SU-DHL-6 (cell line): ENCODE results near the gene TRIM5.

Source experiments
- H2AFZ ChIP-seq: fragments of 200-600 bp; sonication (generic); 2 replicates; pipeline ENCODE4 v1.6.1; 2014; ENCODE audit warnings: low read depth, mild to moderate bottlenecking, moderate library complexity, mixed read lengths, antibody characterized with exemption, low read length; ENCODE audit not compliant: severe bottlenecking
- H3F3A ChIP-seq: fragments of 200-600 bp; shearing (Covaris generic); 2 replicates; pipeline ENCODE4 v1.6.0; 2016; ENCODE audit warnings: antibody characterized with exemption, mild to moderate bottlenecking; ENCODE audit not compliant: insufficient read depth
- H3K27ac ChIP-seq: fragments of 200-600 bp; sonication (generic); 2 replicates; pipeline ENCODE4 v1.5.1; 2016; ENCODE audit warnings: low read depth, mild to moderate bottlenecking, low read length, moderate library complexity, mixed read lengths
- H3K27me3 ChIP-seq: fragments of 200-600 bp; sonication (generic), shearing (Covaris generic); 2 replicates; pipeline ENCODE4 v1.6.0; 2014; ENCODE audit warnings: mild to moderate bottlenecking, low read length
- H3K36me3 ChIP-seq: fragments of 200-600 bp; sonication (generic); 2 replicates; pipeline ENCODE4 v1.6.1; 2014; ENCODE audit warnings: mild to moderate bottlenecking, low read length, mixed read lengths
- H3K4me2 ChIP-seq: fragments of 300-600, 200-600 bp; shearing (Covaris generic), sonication (generic); 2 replicates; pipeline ENCODE4 v1.6.0; 2014; ENCODE audit warnings: low read length, low read depth, mild to moderate bottlenecking; ENCODE audit not compliant: poor library complexity, severe bottlenecking
- H3K4me3 ChIP-seq: fragments of 200-600 bp; sonication (generic); 2 replicates; pipeline ENCODE4 v1.5.1; 2014; ENCODE audit warnings: antibody characterized with exemption, low read length, mild to moderate bottlenecking, mixed read lengths; ENCODE audit not compliant: insufficient read depth, poor library complexity, severe bottlenecking
- H3K79me2 ChIP-seq: fragments of 200-600 bp; sonication (generic); 2 replicates; pipeline ENCODE4 v1.6.1; 2014; ENCODE audit warnings: mild to moderate bottlenecking, low read length, moderate library complexity; ENCODE audit not compliant: insufficient read depth
- H3K9ac ChIP-seq: fragments of 200-600 bp; sonication (generic); 2 replicates; pipeline ENCODE4 v1.7.0; 2014; ENCODE audit warnings: mild to moderate bottlenecking, low read length
- H3K9me2 ChIP-seq: fragments of 200-600 bp; sonication (generic); replicated peaks from 2 replicates; pipeline ENCODE4 v1.6.1; 2014; ENCODE audit warnings: low read length; ENCODE audit not compliant: insufficient read depth
- H3K9me3 ChIP-seq: fragments of 200-600 bp; sonication (generic); 2 replicates; pipeline ENCODE4 v1.6.1; 2014; ENCODE audit warnings: low read length, mixed read lengths; ENCODE audit not compliant: insufficient read depth
- H4K20me1 ChIP-seq: fragments of 200-600 bp; sonication (generic); 2 replicates; pipeline ENCODE4 v1.6.1; 2014; ENCODE audit warnings: low read depth, mild to moderate bottlenecking, antibody characterized with exemption, low read length, moderate library complexity, mixed read lengths
- CTCF ChIP-seq: fragments of 200-600 bp; sonication (generic); IDR thresholded peaks from one replicate; pipeline ENCODE4 v1.5.1; 2017; ENCODE audit warnings: antibody characterized with exemption, mild to moderate bottlenecking, low read length, moderate library complexity; ENCODE audit not compliant: insufficient read depth, poor library complexity, severe bottlenecking
- EZH2phosphoT487 ChIP-seq: fragments of 200-600 bp; sonication (generic), shearing (Covaris generic); conservative IDR thresholded peaks from 2 replicates; pipeline ENCODE4 v1.6.1; 2018; ENCODE audit warnings: mild to moderate bottlenecking, antibody characterized with exemption, low read length, moderate library complexity, mixed read lengths

Gene TRIM5

GRCh38 chr11:5626196-5626595 lies 58.7 kb downstream of the TRIM5 start:
- peak overlapping the region; percentile 83 for H3K4me2 ChIP-seq
- no peaks in the 10 kb centered on the region for H3K9me3 ChIP-seq
- no peaks in the 10 kb centered on the region for H3K9me2 ChIP-seq
- no peaks in the 10 kb centered on the region for H3F3A ChIP-seq
- no peaks in the 10 kb centered on the region for H3K79me2 ChIP-seq
- H4K20me1 ChIP-seq, result no peaks in the 10 kb centered on the region
- no peak for TF ChIP-seq CTCF
- no peak for TF ChIP-seq EZH2phosphoT487
- H3K9ac ChIP-seq, result 0 out of 2 replicates have a peak overlapping the region, but pooled peaks have one; percentile 57
- no peaks in the 10 kb centered on the region for H3K36me3 ChIP-seq
- H3K27me3 ChIP-seq, result no peaks in the 10 kb centered on the region
- H3K4me3 ChIP-seq, result no peak overlapping the region
- no peak overlapping the region for H3K27ac ChIP-seq
- H2AFZ ChIP-seq, result no peak overlapping the region

DNA sequence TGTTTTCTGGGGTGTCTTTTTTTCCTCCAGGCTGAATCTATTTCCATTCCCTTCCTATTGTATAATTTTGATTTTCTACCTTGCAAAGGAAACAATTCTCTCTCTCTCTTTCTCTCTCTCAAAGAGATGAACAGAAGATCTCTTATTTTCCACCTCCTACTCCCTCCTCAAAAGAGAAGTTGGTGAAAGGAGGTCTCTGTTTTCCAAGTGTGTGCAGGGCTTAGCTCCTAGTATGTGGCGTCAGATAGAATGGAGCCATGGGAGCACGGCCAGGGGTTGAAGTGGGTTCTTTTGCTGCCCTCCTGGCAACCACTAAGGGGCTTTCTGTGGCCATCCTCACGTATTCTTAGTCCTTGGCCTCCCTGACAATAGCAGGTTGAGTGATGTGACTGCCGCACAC lies 59.6 kb downstream of the TRIM5 start:
- no peaks in the 10 kb centered on the region for H3K27me3 ChIP-seq
- peak overlapping the region; percentile 57 for H3K9ac ChIP-seq
- H3K4me2 ChIP-seq, result peak overlapping the region; percentile 83
- TF ChIP-seq CTCF (no peak), EZH2phosphoT487 (no peak)
- H2AFZ ChIP-seq, result peak overlapping the region; percentile 88
- H3K36me3 ChIP-seq, result no peaks in the 10 kb centered on the region
- H3K9me2 ChIP-seq, result no peaks in the 10 kb centered on the region
- no peaks in the 10 kb centered on the region for H3F3A ChIP-seq
- peak overlapping the region; percentile 60 for H3K4me3 ChIP-seq
- H3K27ac ChIP-seq, result peak overlapping the region; percentile 31
- H3K79me2 ChIP-seq, result no peaks in the 10 kb centered on the region
- H3K9me3 ChIP-seq, result no peaks in the 10 kb centered on the region
- no peaks in the 10 kb centered on the region for H4K20me1 ChIP-seq

DNA sequence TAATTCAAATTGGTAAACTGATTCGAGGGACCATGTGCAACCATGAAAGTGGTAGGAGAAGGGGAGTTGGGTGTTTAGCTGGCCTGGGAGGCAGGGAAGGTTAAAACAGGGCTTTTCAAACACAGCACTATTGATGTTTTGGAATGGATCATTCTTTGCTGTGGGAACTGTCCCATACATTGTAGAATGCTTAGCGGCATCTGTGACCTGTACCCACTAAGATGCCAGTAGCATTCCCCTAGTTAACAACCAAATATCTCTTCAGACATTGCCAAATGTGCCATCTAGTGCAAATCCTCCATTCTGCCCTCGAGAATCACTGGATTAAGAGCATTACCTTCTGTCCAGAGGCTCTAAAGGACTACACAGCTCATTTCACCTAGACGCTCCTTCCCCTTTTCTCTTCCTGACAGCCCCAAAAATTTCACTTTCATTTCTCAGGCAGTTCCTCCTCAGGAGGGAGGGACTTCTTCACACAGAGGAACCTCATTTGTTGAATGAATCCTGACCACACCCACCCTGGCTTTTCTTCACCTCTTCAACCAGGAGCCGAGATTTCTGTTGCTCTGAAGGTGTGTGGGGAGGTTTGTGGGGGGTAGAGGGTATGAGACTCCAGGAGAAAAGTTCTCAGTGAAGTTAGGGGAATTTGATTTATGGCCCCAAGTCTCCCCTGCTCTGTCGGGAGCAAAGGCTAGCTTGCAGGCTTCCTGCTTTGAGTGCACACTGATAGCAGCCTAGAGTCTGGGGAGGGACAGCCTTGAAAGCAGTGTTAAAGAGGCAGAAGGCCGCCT lies 60.2 kb downstream of the TRIM5 start, which contains the start of gene TRIM34:
Gene TRIM34 (plus strand): TSS at position 513 of the 791 bp plus-strand sequence. CDS start 7,331 bp downstream, outside the sequence.
- Histone ChIP-seq H2AFZ (peak within 1 kb of the TSS; percentile 88), H3F3A (no peaks in the 10 kb centered on the region), H3K9me3 (no peaks in the 10 kb centered on the region), H3K4me3 (peak within 1 kb of the TSS; percentile 60), H3K4me2 (peak within 1 kb of the TSS; percentile 83), H3K36me3 (no peaks in the 10 kb centered on the region), H3K27me3 (no peaks in the 10 kb centered on the region), H3K9ac (peak within 1 kb of the TSS; percentile 57), H3K79me2 (no peaks in the 10 kb centered on the region), H3K27ac (peak within 1 kb of the TSS; percentile 31), H4K20me1 (no peaks in the 10 kb centered on the region), H3K9me2 (no peaks in the 10 kb centered on the region)
- TF ChIP-seq EZH2phosphoT487 (no peak), CTCF (no peak)
